PFSK-1 (cell line): ENCODE results near the gene SLC10A7.

ENCODE experiments used
- FOXP2 ChIP-seq: optimal IDR thresholded peaks from 2 replicates; pipeline ENCODE3; 2011; ENCODE audit warnings: borderline replicate concordance, control low read depth, inconsistent platforms; ENCODE audit not compliant: insufficient read depth; ENCODE audit errors: extremely low read length, extremely low read depth
- POLR2AphosphoS5 ChIP-seq: IDR thresholded peaks from 2 replicates; pipeline ENCODE4 v1.6.1; 2012; ENCODE audit warnings: low read depth, mild to moderate bottlenecking, control low read depth, low read length, moderate library complexity
- REST ChIP-seq, 2 experiments: IDR thresholded peaks; 2 replicates each; pipeline versions ENCODE4 v1.6.1 to v1.8.0; 2011 to 2012; ENCODE audit warnings: low read depth in 2 of 2, low read length in 2 of 2, control low read depth in 1 of 2, inconsistent platforms in 1 of 2, mild to moderate bottlenecking in 1 of 2, moderate library complexity in 1 of 2; ENCODE audit not compliant: insufficient read depth in 1 of 2
- SIN3A ChIP-seq: IDR thresholded peaks from 2 replicates; pipeline ENCODE4 v1.6.1; 2012; ENCODE audit warnings: mild to moderate bottlenecking, low read length, moderate library complexity, borderline replicate concordance; ENCODE audit not compliant: insufficient read depth
- TAF1 ChIP-seq: IDR thresholded peaks from 2 replicates; pipeline ENCODE4 v1.6.1; 2012; ENCODE audit warnings: low read length, control low read depth, borderline replicate concordance; ENCODE audit not compliant: insufficient read depth

The SLC10A7 gene

DNA sequence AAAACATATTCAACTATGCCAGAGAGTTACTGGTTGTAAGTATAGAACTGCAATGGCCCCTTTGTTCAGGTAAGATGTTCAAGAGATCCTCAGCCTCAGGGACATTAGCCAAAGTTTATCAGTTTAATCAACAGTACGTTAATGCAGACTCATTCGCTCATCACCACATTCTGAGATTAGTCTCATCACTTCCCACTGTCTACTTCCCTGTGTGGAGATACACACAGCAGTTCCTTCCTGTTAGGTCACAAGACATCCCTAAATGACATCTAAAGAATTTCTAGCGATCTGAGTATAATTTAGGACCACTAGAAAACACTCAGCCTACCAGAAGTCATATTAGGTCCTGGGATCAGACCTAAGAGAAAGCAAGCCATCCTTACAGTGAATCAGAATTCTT lies 10.4 kb downstream of the SLC10A7 start:
- TF ChIP-seq SIN3A (no peak), TAF1 (no peak)

DNA sequence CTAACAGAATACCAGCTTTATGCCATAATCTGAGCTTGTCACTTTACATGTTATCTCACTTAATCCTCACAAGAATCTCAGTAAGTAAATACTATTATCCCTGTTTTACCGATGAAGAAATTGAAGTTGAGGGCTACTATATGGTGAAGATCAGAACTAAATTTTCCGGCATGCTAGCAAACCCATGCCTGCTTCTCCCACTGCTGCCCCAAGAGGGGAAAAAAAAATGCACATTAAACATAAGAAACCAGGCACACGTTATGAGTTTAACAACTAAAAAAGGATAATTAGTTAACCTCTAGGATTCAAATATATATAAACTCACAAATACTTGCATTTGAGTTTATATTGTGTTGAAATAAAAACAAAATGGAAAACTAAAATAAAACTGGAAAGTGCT lies 10.8 kb downstream of the SLC10A7 start:
- TF ChIP-seq FOXP2 (no peak), SIN3A (no peak), TAF1 (no peak), REST (IDR thresholded peaks at IDR 0.05; ENCODE audit: insufficient read depth in 1 of 2, low read depth in 2 of 2, low read length in 2 of 2) (no peak), POLR2AphosphoS5 (no peak)

DNA sequence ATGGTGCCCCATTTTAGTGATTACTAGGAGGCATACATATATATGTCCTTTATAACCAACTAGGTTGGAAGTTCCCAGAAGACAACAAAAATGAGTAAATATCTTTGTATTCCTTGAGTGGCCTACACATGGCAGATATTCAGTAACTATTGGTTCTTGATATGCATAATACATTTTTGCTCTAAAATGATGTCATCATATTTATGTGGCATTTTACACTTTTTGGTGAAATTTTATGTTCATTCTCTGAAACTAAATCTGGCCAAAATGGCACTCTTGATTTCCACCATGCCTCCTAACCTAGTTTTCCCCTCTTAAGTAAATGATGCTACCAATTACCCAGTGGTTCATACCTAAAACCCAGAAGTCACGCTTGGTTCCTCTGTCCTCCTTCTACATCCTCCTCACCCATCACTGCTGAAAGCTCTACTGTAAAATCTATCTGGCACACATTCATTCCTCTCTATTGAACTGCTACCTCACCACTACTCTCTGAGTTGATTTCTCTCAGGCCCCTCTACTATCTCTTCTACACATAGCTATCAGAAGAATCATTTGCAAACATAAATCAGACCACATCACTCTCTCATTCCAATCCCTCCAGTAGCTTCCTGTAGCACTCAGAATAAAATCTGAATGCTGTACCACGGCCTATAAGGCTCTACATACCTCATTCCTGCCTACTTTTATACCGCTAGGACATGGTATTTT lies 13.4 kb downstream of the SLC10A7 start:
- TF ChIP-seq FOXP2 = no peak
- no peak for TF ChIP-seq TAF1
- no peak for TF ChIP-seq POLR2AphosphoS5
- TF ChIP-seq SIN3A = no peak
- no peak for TF ChIP-seq REST (IDR thresholded peaks at IDR 0.05; ENCODE audit: insufficient read depth in 1 of 2, low read depth in 2 of 2, low read length in 2 of 2)

DNA sequence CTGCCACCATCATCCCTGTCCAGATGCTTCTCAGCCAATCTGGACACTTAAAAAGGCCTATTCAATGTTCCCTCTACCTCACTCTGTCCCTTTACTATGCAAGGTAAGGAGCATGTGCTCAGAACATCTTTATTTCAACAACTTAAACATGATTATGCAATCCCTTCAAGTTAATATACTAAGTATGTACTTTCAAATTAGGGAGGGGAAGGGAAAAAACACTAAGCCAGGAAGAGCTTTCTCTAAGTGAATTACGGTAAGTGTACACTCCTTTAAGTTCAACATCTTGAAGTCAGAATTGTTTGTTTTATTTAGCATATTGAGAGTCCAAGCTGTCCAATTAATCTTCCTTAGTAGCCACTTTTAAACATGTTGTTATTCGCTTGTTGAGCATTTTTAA lies 14.1 kb downstream of the SLC10A7 start:
- TF ChIP-seq TAF1 (no peak), FOXP2 (no peak), REST (IDR thresholded peaks at IDR 0.05; ENCODE audit: insufficient read depth in 1 of 2, low read depth in 2 of 2, low read length in 2 of 2) (no peak), POLR2AphosphoS5 (no peak), SIN3A (no peak)

DNA sequence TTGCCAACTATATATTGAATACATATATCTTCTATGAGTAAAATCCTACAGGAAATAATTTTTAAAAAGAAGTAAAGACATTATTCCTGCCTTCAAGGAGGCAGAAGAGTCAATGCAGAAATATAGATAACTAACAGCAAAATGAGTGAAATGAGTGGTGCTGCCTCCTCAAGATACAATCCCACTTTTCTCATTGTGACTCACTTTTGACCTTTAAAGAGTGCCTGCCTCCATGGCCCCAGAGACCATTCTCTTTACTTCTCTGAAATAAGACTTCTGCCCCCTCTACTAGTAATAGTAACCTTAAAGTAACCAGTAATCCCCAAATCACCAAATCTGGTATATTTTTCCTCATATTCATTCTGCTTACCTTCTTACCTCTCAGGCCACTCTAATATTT lies 15.5 kb downstream of the SLC10A7 start:
- TF ChIP-seq REST (IDR thresholded peaks at IDR 0.05; ENCODE audit: insufficient read depth in 1 of 2, low read depth in 2 of 2, low read length in 2 of 2) = no peak
- no peak for TF ChIP-seq FOXP2
- no peak for TF ChIP-seq SIN3A
- TF ChIP-seq POLR2AphosphoS5 = no peak
- TF ChIP-seq TAF1 = no peak
